Activated CD4-positive, alpha-beta T cell treated with anti-CD3 and anti-CD28 coated beads, Interleukin-2, amount 50 U/mL, for 48 hours (primary cell): Measurements from ENCODE around the gene TLK1.
A peak's percentile ranks its signal among the peaks of the same experiment; 100 is the strongest.

ENCODE experiments used
- DNase-seq, 2 experiments: peaks; one replicate each; pipeline ENCODE4 v3.0.0-alpha.2; 2020

TLK1 gene

GRCh38 chr2:171160119-171160955, at the start of gene TLK1:
Gene TLK1, minus strand, starts transcription at chr2:171160893. Its CDS starts 465 bp downstream, at chr2:171160428.
- peak; percentile 73 to 78 for DNase-seq

- no peak for DNase-seq
These were observed 49.6 kb upstream of the TLK1 start for GRCh38 chr2:171210216-171210863.

- no peak for DNase-seq
These were observed 48.0 kb upstream of the TLK1 start for GRCh38 chr2:171208657-171209056.

GRCh38 chr2:171206422-171207115, 45.9 kb upstream of the TLK1 start:
- DNase-seq: no peak

GRCh38 chr2:171205551-171205950, 44.9 kb upstream of the TLK1 start:
- DNase-seq: no peak

GRCh38 chr2:171201767-171202166, 41.1 kb upstream of the TLK1 start:
- DNase-seq: no peak

GRCh38 chr2:171201271-171201670, 40.6 kb upstream of the TLK1 start:
- DNase-seq: no peak

- no peak for DNase-seq
These were observed 39.8 kb upstream of the TLK1 start for GRCh38 chr2:171200469-171200868.

GRCh38 chr2:171191021-171191420, 30.3 kb upstream of the TLK1 start:
- no peak for DNase-seq

- no peak for DNase-seq
These were observed 27.1 kb upstream of the TLK1 start for GRCh38 chr2:171187819-171188218.

GRCh38 chr2:171187177-171187576, 26.5 kb upstream of the TLK1 start:
- DNase-seq: no peak

GRCh38 chr2:171185941-171186340, 25.2 kb upstream of the TLK1 start:
- DNase-seq: no peak

GRCh38 chr2:171185165-171185818, 24.6 kb upstream of the TLK1 start:
- no peak for DNase-seq

- DNase-seq: no peak
These were observed 20.7 kb upstream of the TLK1 start for GRCh38 chr2:171181064-171182049.

GRCh38 chr2:171180229-171180930, 19.7 kb upstream of the TLK1 start:
- no peak for DNase-seq

GRCh38 chr2:171178993-171179392, 18.3 kb upstream of the TLK1 start:
- no peak for DNase-seq

- DNase-seq: no peak
These were observed 15.8 kb upstream of the TLK1 start for GRCh38 chr2:171176516-171176915.

- no peak for DNase-seq
These were observed 13.4 kb upstream of the TLK1 start for GRCh38 chr2:171174075-171174474.

GRCh38 chr2:171173087-171173486, 12.4 kb upstream of the TLK1 start:
- DNase-seq: peak in 1 of 2 experiments; percentile 42

GRCh38 chr2:171171808-171172207, 11.1 kb upstream of the TLK1 start:
- no peak for DNase-seq

- DNase-seq: no peak
These were observed 9.1 kb upstream of the TLK1 start for GRCh38 chr2:171169839-171170238.
